ENCODE results near the gene TGFBR3L. TPM values are rescaled to one million over a fixed set of nuclear protein-coding genes. Genes with fewer than 3 reads are reported as not detected.

TGFBR3L gene
- total and polyA plus RNA-seq, 2 of the 4 experiments (the other 2 are of a cell fraction) = 0.94 TPM; not detected in 1

DNA sequence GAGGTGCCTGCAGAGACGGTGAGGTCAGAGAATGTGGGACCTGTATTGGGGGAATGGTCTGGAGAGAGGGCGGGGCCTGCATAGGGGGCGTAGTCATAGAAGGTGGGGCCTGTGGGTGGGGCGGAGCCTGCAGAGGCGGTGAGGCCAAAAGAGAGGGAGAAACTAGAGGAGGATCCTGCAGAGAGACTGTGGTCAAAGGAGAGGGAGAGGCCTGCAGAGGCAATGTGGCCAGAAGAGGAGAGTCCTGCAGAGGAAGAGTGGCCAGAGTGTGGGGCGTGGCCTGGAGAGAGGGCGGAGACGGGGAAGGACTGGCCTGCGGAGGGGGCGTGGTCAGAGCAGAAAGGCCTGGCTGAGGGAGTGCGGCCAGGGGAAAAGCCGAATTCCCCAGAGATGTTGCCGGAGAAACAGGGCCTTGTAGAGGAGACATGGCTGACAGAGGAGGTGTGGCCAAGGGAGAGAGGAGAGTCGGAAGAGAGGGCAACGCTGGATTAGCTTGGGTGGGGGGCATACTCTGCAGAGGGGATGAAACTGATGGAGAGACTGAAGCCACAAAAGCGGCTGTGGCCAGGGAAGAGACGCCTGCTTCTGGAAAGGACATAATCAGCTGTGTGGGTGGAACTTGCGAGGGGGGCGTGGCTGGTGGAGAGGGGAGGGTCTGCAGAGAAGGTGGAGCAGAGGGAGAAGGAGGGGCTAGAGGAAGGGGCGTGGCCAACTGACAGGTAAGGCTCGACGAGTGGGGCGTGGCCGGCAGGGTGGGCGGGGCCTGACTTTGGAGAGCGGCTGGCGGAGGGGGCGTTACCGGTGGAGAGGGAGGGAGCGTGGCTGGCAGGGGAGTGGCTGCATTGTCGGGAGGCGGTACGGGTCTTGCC lies 43.0 kb upstream of the TGFBR3L start:
- Histone ChIP-seq H3K56ac (ENCODE audit: extremely low read depth, insufficient read depth, low read length) (no peak overlapping the region), H3K23ac (ENCODE audit: low read depth, low read length) (no peak overlapping the region), H3K36me3 (ENCODE audit: control insufficient read depth, insufficient read depth, low read length) (no peaks in the 10 kb centered on the region), H2BK20ac (ENCODE audit: low read depth, low read length) (no peak overlapping the region), H3K27me3 (ENCODE audit: control insufficient read depth, insufficient read depth, low read length) (peaks cover 36% of the 10 kb centered on the region), H4K5ac (ENCODE audit: low read depth, low read length) (no peak overlapping the region), H2BK120ac (ENCODE audit: low read depth, low read length) (peak overlapping the region; percentile 60; the same call in 1 of the 2 replicates), H3K27ac (ENCODE audit: insufficient read depth, low read length) (peak overlapping the region; percentile 38; the same call in 1 of the 2 replicates), H2BK5ac (ENCODE audit: low read depth, low read length, poor library complexity, severe bottlenecking) (no peak overlapping the region), H3K4me3 (ENCODE audit: insufficient read depth, low read depth, low read length) (peak overlapping the region; percentile 30), H4K8ac (ENCODE audit: low read depth in 2 of 2, low read length in 2 of 2) (peak overlapping the region in 1 of 2 experiments; percentile 83; a peak in 1 of 4 replicates), H4K20me1 (ENCODE audit: insufficient read depth, low read length) (peaks cover 8% of the 10 kb centered on the region), H3K79me1 (ENCODE audit: low read depth in 1 of 2, low read length in 2 of 2) (no peaks in the 10 kb centered on the region), H3K14ac (replicated peaks; ENCODE audit: low read depth, low read length) (no peak overlapping the region; the same call in 1 of the 2 replicates), H2AK9ac (replicated peaks; ENCODE audit: low read depth, low read length, poor library complexity) (peak overlapping the region; percentile 34), H3K4ac (ENCODE audit: low read depth, low read length) (0 out of 2 replicates have a peak overlapping the region, but pooled peaks have one; percentile 19), H2AK5ac (ENCODE audit: low read depth, low read length) (no peak overlapping the region), H3K9me1 (ENCODE audit: insufficient read depth, low read length) (no peaks in the 10 kb centered on the region), H3K9ac (ENCODE audit: low read depth, low read length) (0 out of 2 replicates have a peak overlapping the region, but pooled peaks have one; percentile 24), H3K9me3 (ENCODE audit: control insufficient read depth, insufficient read depth, low read length) (no peaks in the 10 kb centered on the region), H2AFZ (replicated peaks; ENCODE audit: low read length, poor library complexity) (peak overlapping the region; percentile 95), H2BK15ac (ENCODE audit: low read depth, low read length) (no peak overlapping the region), H3K4me2 (ENCODE audit: low read depth, low read length) (peak overlapping the region; percentile 57), H3K4me1 (ENCODE audit: control insufficient read depth, insufficient read depth, low read length) (peaks cover 16% of the 10 kb centered on the region), H3K18ac (ENCODE audit: low read depth, low read length) (no peak overlapping the region), H4K91ac (ENCODE audit: insufficient read depth, low read depth, low read length) (0 out of 2 replicates have a peak overlapping the region, but pooled peaks have one; percentile 42)
- in situ Hi-C loops (cut with MboI; ENCODE audit: low sequenced_read_pairs) = no loop called here
- peak; percentile 85 for DNase-seq
- dilution Hi-C loops (cut with HindIII; ENCODE audit: low sequenced_read_pairs, unreplicated experiment) = no loop called here
- ChIA-PET CTCF (no interaction called here), POLR2A (ENCODE audit: unreplicated experiment) (no interaction called here)
- ATAC-seq (ENCODE audit: low read depth) = peak; percentile 75
- BruUV-seq (replicated peaks) = no TSS peak
- 13% methylated on average over 21 of the region's 33 CpGs; no CpG with 5 or more reads in 1 of the 2 experiments for WGBS, 2 experiments (ENCODE audit: extremely low coverage in 2 of 2, insufficient read length in 1 of 2)
- intact Hi-C loops (cut with micrococcal nuclease) = no loop called here
- TF ChIP-seq CHD1 (IDR thresholded peaks at IDR 0.05; ENCODE audit: low read depth, low read length) = no peak
- no peak for TF ChIP-seq BHLHE40 (IDR thresholded peaks at IDR 0.05; ENCODE audit: low read depth, low read length)
- no peak for TF ChIP-seq USF2 (IDR thresholded peaks at IDR 0.05; ENCODE audit: low read depth, low read length)
- TF ChIP-seq CEBPB (IDR thresholded peaks at IDR 0.05; ENCODE audit: low read depth, low read length) = no peak
- no peak for TF ChIP-seq CTCF (conservative IDR thresholded peaks at IDR 0.05; ENCODE audit: low read depth, low read length)
- TF ChIP-seq RCOR1 (IDR thresholded peaks at IDR 0.05; ENCODE audit: insufficient replicate concordance, low read length) = no peak
- no peak for TF ChIP-seq FOS (IDR thresholded peaks at IDR 0.05; ENCODE audit: low read depth, low read length)
- no peak for TF ChIP-seq SMC3 (IDR thresholded peaks at IDR 0.05; ENCODE audit: low read depth, low read length)
- no peak for TF ChIP-seq POLR2A (IDR thresholded peaks at IDR 0.05; ENCODE audit: low read depth, low read length)
- TF ChIP-seq MAZ (IDR thresholded peaks at IDR 0.05; ENCODE audit: borderline replicate concordance, low read depth, low read length) = no peak
- TF ChIP-seq NFE2L2 (IDR thresholded peaks at IDR 0.05; ENCODE audit: low read depth, low read length) = no peak
- no peak for TF ChIP-seq ELK1 (IDR thresholded peaks at IDR 0.05; ENCODE audit: borderline replicate concordance, low read depth, low read length)
- no peak for TF ChIP-seq MXI1 (IDR thresholded peaks at IDR 0.05; ENCODE audit: borderline replicate concordance, low read depth, low read length)
- no peak; the same call in 1 of the 2 replicates for TF ChIP-seq RAD21 (IDR thresholded peaks at IDR 0.05; ENCODE audit: low read length)

Data from IMR-90 (cell line).